Nucleus accumbens (tissue), 56 donors: Measurements from ENCODE around the gene GPN3.
"Not testable (repeated sequence)": the region's sequence is repeated elsewhere in the genome, so short reads cannot be mapped to it uniquely, and the experiment has no call there.

Experiments
- DNase-seq, 56 donors: peaks; one replicate each; lab custom pipeline; 2025; lab: John Stamatoyannopoulos, UW

GPN3 gene

DNA sequence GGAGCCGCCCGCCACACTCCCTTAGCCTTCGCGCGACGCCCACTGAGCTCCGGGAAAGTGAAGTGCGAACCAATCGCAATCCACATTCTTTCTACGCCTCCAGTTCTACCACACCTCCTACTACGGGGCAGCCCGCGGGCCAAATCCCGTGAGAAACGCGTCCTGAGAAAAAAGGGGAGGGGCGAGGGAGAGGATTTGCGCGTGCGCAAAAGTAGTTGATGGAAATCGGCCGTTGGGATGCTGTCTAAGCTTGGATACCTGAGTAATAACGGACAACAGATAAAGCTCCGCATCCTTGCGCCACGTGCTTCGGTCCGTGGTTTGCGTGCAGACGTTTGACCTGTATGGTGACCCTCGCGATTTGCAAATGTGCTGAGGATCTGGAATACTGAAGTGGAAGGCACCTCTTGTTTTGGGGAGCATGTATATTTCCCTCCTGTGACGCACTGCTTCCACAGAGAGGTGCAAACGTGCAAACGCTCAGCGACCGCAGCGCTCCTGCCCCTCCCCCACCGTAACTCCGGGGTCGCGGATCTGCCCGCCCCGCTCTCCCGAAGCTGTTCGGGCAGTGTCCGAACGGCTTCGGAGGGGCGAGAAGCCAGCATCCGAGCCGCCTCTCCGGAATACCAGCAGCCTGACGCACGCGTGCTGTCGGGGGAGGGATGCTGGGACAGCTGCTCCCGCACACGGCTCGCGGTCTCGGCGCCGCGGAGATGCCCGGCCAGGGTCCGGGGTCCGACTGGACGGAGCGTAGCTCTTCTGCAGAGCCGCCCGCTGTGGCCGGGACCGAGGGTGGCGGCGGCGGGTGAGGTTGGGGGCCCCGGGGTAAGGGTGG, at the start of gene GPN3, which contains the start of gene FAM216A:
Gene GPN3, minus strand, starts transcription at position 44 of the 835 bp plus-strand sequence. CDS start 54 bp downstream, outside the sequence.
Gene FAM216A, plus strand, starts transcription at position 632 of the 835 bp plus-strand sequence. Its CDS starts 31 bp downstream, at position 663.
- DNase-seq = peak; percentile 62 to 98 (median 93)

DNA sequence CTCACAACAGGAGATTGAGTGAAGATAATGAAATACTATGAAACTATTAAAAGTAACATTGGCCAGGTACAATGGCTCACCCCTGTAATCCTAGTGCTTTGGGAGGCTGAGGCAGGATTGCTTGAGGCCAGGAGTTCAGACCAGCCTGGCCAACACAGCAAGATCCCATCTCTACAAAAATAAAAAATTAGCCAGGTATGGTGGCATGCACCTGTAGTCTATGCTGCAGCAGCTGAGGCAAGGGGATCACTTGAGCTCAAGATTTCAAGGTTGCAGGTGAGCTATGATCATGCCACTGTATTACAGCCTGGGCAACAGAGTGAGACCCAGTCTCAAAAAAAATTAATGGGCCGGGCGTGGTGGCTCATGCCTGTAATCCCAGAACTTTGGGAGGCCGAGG, 48.9 kb upstream of the GPN3 start:
- DNase-seq = no peak

DNA sequence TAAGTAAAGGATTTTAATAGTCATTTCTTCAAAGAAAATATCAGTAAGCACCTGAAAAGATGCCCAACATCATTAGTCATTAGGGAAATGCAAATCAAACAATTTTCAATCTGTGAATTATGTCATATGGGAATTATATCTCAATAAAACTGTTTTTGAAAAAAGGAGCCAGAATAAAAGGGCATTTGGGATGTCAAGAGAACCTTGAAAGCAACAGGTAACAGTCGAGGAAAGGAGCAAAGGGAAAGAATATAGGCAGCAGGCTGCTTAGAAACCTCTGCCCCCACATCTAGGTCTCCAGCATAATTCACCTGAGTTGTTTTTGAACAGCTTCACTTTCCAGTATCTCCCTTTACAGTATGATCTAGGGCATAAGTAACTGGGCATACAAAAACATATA, 46.3 kb upstream of the GPN3 start:
- no peak for DNase-seq

DNA sequence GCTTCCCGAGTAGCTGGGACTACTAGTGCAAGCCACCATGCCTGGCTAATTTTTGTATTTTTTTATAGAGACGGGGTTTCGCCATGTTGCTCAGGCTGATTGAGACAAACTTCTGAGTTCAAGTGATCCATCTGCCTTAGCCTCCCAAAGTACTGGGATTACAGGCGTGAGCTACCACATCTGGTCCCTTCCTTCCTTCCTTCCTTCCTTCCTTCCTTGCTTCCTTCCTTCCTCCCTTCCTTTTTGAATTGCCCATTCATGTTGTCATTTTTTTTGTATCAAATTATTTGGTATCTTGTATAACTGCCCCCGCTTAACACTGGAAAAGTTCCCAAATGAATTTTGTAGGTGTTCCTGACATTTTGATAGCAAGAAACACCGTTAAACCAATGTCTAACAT, 45.8 kb upstream of the GPN3 start:
- no peak for DNase-seq

DNA sequence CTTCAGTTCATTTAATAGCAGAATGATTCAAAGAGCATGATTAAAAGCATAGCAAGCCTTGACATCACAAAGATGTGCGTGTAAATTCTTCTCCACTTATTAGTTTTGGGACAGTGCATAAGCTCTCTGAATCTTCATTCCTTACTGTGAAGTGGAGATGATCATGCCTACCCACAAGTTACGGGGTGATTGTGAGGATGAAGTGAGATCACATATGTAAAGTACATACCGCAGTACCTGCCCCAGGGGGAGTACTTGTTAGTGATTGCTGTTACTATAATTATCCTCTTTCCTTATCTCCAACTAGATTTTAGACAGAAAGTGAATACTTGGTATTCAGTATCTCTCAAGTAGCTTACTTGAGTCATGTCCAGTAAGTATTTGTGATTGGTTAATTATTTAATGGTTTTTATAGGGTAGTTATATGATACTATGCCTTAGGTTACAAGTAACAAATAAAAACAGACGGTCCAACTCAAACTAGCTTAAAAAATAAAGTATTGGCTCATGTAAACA, 40.1 kb upstream of the GPN3 start:
- no peak for DNase-seq

DNA sequence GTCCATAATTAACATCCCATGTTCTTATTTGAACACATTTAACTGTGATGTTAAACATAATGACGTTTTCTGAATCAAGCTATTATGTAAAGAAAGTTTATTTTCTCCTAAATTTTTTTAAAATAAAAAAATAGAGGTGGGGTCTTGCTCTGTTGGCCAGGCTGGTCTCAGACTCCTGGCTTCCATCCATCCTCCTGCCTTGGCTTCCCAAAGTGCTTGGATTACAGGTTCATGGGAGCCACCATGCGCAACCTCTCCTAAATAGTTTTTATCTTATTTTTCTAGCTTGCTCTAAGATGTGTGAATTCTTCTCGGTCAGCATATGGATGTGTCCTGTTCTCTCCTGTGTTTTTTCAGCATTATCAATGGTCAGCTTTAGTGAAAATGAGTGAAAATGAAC, 37.3 kb upstream of the GPN3 start:
- DNase-seq = no peak

DNA sequence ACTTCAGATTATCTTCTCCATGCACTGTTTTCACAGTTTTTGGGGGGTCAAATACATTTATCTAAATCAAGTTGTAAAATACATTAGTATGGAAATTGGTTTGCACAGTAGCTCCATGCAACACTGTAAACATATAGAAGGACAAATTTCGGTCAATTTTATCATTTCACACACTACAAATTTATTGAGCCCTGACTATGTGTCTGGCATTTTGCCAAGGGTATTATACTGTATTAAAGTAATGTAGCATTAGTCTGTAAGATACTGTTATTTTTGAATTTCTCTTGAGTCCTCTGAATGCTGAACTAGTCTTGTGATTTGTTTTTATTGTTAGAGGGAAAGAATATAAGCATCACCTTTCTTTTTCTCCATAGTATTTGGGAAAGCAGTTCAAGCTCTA, 35.4 kb upstream of the GPN3 start:
- no peak for DNase-seq

DNA sequence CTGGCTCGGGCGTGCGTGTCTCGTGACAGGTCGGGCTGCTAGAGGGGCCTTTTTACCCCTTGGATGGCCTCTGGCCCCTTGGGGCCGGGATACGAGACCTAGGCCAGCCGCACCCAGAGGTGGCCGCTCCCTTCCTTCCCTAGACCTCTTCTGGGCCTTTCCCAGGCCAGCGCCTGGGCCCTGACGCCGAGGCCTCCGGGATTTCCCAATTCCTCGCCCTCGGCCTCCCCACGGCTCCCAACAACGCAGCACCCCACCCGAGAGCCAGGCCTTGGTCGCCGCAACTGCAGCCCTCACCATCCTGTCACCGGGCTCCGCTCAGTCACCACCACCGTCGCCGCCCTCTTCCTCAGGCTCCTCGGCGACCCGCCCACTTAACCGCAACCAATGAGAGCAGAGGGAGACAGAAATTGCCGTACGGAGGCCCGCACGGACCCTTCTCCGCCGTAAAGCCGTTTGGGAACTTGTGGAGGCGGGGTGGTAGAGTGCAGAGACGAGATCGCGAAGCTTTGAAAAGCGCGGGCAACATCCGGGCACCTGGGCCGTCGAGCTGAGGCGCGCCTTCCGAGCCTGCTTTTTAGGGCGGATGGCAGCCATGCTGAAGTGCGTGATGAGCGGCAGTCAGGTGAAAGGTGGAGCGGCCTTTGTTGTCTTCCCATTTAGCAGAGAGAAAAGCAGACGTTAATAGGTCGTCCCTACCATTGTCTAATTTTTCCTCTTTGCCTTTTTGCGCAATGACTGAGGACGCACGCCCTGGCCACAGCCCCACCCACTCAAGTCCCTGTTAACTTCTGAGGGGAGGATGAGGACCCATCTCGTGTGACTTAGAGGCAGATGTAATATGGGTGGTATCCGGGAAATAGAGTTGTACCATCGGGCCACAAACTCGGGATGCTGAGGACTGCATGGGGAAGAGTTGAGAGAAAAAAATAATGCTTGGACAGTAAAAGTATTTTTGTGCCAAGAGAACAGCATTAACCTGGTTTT, 34.0 kb upstream of the GPN3 start, which contains the start of the genes RAD9B and VPS29:
Gene RAD9B, plus strand, starts transcription at position 580 of the 987 bp plus-strand sequence. Its CDS starts 7 bp downstream, at position 587.
Gene VPS29, minus strand, starts transcription at position 360 of the 987 bp plus-strand sequence. Its CDS starts 60 bp downstream, at position 300.
- DNase-seq = peak; percentile 78 to 98 (median 95)

DNA sequence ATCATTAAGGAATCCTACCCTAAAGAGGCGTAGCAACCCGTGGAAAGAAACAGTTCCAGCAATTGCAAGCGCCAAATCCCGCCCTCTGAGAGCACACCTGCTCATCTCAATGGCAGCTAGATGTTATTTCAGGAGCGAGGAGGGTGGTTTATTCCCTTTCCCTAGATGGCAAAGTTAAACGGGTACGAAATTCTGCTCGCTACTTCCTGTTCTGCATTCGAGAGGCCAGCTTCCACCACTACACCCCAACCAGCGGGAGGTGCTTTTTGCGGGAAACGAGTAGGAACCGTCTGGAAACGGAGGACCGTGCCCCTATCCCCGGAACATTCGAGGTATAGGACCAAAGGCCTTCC, 33.3 kb upstream of the GPN3 start:
- DNase-seq = peak in 21 of 56 donors; percentile 3 to 71 (median 42)

DNA sequence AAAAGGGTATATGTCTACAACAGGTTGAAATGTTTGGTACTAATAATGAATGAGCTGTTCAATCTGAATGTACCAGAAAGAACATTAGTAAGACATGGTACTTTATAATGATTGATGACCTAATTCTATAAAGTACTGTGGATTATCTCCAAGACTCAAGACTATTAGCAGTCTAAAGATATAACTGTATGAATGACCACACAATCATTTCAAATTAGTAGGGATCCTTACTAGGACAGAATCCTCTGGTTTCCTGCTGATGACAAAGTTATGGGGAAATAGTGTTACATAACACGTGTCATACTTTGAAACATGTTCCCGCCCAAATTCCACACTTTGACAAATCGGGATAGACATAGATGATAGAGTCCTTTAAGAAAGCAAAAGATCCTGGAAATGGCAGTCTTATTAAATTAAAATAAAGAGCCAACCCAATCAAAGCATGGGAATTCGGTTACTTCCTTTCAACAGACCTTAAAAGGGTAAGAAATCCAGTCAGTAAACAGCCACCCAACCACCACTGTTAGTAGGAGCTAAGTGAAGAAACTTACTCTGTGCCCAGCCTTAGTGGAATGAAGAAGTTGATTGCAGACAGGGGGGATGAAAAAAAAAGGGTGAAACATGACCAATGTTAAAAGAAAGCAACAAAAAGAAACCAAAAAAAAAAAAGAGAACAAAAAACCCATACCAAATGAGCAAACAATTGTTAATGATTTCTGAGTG, 31.1 kb upstream of the GPN3 start:
- DNase-seq = no peak

DNA sequence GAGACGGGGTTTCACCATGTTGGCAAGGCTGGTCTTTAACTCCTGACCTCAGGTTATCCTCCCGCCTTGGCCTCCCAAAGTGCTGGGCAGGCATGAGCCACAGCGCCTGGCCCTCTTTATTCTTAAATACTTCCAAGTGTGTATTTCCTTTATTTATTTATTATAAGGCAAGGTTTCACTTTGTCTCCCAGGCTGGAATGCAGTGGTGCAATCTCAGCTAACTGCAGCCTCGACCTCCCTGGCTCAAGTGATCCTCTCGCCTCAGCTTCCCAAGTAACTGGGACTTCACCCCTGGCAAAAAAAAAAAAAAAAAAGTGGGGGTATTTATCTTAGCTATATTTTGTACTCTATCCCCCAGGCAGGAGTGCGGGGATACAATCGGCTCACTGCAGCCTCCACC, 7.4 kb upstream of the GPN3 start:
- no peak for DNase-seq

DNA sequence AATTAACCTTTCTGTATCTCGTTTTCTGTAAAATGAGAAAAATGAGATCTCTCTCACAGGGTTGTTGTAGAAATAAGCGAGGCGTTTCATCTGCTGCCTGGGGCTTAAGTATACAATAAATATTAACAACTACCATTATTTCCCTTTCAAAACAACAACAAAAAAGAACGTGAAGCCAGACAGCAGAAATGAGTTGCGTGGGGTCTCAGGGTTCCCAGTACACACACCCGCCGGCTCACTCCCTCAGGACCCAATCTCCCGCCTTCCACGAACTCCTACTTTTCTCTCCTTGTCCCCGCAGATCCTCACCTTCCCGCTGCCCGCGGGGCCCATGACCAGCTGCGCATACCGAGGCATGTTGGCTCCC, 227 bp downstream of the GPN3 start:
- DNase-seq = no peak

DNA sequence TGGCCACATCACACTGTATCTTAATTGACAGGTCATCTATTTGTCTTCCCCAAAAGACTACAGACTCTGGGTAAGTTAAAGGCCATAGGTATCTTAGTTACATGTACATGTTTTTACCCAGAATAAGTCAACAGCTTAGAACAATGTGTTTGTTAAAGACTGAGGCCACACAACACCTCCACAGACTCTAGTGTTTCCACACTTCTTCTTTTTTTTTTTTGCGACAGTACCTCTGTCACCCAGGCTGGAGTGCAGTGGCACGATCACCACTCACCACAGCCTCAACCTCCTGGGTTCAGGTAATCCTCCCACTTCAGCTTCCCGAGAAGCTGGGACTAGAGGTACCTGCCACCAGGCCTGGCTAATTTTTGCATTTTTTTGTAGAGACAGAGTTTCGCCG, 1.3 kb downstream of the GPN3 start:
- no peak for DNase-seq

DNA sequence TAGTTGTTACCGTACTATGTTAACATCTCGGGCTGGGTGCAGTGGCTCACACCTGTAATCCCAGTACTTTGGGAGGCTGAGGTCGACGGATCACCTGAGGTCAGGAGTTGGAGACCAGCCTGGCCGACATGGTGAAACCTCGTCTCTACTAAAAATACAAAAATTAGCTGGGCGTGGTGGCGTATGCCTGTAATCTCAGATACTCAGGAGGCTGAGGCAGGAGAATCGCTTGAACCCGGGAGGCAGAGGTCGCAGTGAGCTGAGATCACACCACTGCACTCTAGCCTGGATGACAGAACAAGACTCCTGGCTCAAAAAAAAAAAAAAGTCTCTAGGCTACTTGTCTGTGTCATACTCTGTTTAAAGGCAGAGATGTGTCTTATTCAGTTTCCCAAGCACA, 2.3 kb downstream of the GPN3 start:
- not testable (repeated sequence) for DNase-seq

DNA sequence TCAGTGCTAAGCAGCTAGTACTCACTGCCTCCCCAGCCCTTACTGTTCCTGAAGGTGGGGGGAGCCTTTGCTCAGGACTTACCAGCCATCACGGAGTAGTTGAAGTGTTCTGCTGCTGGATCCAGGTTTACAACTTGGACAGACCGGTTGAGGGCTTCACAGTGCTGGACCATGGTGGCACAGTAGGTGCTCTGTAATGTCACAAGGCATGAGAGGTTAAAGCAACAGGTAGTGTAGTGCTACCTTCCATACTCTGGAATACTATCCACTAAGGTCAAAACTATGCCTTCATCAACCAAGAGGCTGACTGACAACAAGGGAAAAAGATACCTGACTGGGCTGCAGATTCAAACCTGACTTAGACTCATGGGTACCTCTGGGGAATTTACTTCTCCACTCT, 3.0 kb downstream of the GPN3 start:
- DNase-seq = no peak

DNA sequence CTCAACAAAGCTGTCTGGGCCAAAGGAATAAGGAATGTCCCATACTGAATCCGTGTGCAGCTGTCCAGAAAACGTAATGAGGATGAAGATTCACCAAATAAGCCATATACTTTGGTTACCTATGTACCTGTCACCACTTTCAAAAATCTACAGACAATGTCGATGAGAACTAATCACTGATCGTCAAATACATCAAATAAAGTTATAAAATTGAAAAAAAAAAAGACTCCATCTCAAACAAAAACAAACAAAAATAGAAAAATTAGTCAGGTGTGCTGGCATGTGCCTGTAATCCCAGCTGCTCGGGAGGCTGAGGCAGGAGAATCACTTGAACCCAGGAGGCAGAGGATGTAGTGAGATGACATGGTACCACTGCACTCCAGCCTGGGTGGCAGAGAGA, 6.9 kb downstream of the GPN3 start:
- DNase-seq = not testable (repeated sequence)

DNA sequence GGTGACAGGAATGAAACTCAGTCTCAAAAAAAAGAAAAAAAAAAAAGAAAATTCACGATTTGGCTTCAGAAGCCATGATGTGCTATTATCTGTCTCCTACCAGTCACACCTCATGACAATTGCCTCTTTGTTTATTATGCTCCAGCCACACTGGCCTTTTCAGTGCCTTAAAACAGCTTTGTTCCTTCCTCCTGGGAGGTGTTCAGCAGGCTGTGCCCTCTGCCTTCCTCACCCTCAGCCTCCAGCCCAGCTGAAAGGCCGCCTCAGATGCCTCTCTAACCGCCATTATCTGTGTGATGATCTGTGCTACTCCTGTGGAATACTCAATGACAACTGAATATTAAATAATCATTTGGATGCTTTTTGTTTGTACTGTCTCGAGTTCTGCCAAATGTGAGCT, 9.3 kb downstream of the GPN3 start:
- peak in 4 of 56 donors; percentile 2 to 10 (median 6) for DNase-seq

DNA sequence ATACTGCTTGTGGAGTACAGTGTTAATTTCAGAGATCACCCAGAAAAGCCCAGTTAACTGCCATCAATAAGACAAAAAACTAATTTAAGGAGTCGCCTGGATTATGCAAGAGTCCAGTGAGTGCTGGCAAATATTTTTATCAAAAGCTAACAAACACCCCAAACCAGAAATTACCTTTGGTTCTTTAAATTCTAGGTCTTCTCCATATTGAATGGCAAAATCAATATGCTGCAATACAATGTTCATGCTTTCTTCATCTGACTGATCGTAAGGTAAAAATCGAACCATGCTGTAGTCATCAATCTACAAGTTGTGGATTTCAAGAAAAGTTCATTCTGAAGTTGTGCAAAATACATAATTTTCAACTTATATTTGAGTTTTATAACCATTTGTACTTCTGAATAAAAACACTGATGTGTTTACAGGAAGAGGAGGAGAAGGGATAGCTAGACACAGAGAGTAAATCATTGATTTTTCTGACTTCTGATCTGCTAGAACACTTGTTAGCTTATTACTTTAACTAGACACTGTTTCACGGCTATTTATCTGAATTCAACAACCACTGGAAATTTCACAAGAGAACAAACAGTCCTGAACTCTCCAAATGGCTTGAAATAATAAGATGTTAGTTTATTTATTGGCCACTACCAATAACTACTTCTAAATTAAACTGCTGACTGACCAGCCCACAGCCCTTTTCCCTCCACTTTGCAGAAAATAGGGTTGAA, 14.3 kb downstream of the GPN3 start:
- no peak for DNase-seq

DNA sequence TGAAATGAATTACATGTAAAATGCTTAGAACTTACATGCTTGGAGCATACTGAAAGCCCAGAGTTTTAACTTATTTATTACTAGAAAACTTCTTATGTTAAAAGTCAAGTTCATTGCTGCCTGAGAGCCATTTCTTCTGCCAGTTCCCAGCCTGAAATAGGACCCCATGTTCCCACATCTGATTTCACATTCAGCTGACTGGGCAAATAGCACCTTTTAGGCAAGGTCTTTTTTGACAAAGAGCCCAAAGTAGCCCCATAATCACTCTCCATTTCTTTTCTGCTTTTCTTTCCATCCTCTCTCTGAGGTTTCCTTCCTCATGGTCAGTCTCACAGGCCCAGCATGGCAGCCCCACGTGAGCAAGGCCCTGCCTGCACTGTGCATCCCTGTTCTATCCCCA, 16.8 kb downstream of the GPN3 start:
- DNase-seq = no peak
